GM12801 (cell line): ENCODE measurements around the gene TSPAN9.

Experiments
- TF ChIP-seq, protein P1 (sequence below): IDR thresholded peaks from one replicate; pipeline ENCODE4 v1.5.1; 2011; ENCODE audit warnings: control low read depth; ENCODE audit not compliant: insufficient read length; ENCODE audit errors: extremely low read depth

Gene TSPAN9

DNA sequence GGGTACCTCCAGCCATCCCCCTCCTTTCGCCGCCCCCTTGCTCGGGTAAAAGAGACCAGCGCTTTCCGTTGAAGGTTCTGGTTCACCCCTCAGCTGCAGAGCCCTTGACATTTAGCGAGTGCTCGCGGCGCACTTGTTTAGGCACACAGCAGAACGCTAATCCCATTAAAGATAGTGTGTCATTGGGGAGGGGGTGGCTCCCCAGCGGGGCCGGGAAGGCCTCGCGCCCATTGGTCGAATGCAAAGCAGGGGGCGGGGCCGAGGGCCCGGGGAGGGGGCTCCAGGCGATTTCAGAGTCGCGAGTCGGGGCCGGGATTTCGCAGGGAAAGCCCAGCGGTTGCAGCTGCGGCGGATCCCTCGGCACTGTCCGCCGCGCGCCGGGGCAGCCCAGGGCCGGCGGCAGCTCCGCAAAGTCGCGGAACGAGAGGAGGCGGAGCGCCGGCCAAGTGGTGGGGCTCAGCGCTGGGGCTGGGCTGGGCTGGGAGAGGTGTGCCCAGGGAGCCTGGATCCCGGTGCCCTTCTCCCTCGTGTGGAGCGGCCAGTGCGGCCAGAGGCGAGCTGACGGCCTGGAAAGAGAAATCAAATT lies 122.9 kb downstream of the TSPAN9 start:
- TF ChIP-seq, protein P1, sequence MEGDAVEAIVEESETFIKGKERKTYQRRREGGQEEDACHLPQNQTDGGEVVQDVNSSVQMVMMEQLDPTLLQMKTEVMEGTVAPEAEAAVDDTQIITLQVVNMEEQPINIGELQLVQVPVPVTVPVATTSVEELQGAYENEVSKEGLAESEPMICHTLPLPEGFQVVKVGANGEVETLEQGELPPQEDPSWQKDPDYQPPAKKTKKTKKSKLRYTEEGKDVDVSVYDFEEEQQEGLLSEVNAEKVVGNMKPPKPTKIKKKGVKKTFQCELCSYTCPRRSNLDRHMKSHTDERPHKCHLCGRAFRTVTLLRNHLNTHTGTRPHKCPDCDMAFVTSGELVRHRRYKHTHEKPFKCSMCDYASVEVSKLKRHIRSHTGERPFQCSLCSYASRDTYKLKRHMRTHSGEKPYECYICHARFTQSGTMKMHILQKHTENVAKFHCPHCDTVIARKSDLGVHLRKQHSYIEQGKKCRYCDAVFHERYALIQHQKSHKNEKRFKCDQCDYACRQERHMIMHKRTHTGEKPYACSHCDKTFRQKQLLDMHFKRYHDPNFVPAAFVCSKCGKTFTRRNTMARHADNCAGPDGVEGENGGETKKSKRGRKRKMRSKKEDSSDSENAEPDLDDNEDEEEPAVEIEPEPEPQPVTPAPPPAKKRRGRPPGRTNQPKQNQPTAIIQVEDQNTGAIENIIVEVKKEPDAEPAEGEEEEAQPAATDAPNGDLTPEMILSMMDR, result no peak

DNA sequence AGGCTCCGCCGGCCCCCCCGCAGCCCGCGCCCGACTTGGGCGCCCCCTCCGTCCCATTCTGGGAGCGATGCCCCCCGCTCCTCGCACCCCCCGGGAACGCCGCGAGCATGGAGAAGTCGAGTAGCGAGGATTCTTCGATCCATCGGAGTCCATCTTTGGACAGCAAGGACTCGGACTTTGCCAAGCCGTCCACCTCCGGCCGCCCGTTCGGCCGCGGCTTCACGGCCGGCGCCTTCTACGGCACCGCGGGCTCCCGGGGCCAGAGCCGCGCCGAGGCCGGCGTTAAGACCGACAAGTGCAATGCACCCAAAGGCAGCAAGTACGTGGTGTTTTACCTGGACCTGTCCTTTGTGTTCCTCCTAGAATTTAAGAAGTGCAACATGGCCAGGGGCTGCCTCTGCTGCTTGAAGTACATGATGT lies 123.6 kb downstream of the TSPAN9 start:
- TF ChIP-seq, protein P1, result no peak

DNA sequence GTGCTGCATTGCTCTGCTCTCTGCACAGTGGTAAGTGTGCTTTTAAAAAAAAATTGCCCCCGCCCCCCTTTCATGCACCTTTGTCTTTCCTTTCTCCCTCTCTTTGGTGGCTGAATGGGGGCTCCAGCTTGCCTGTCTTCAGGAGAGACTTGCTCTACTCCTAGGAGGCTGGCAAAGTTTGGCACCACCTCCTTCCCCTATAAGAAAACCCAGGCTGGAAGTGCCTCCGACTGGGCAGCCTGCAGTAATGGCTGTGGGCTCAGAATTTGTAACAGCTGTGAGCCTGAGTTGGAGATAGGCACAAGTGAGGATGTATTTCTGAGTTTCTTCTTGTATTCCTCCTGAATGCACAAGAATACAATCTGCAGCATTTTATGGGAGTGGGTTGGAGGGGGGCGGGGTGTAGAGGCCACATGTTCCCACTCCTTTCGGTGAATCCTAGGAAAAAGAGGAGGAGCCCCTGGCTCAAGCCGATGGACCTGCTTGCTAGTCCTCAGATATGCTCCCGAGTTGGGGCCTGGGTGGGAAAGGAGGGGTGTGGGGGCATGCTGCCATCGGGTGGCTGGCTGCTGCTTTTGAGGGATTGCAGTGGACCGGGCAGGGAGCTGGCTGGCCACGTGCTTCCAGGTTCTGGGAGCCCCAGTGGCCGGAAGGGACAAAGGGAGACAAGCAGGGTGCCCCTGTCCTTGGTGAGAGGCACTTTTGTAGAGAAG lies 124.3 kb downstream of the TSPAN9 start:
- TF ChIP-seq, protein P1, result no peak

DNA sequence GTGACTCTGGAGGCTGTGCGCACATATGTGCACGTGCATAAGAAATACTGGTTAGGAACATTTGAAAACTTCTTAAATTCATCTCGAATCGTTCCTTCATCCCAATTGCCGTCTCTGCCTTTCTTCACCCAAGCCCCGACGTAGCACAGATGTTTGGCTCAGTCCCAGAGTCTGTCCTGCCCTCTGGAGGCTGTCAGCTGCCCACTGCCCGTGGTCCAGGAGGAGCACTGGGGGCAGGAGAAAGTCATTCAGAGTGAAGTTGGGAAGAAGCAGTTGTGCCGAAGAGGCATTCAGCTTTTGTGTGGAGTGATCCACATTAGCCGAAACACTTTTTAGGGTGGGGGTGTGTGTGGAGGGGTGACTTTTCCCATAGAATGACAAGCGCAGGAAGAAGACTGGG lies 124.9 kb downstream of the TSPAN9 start:
- TF ChIP-seq, protein P1, result no peak

DNA sequence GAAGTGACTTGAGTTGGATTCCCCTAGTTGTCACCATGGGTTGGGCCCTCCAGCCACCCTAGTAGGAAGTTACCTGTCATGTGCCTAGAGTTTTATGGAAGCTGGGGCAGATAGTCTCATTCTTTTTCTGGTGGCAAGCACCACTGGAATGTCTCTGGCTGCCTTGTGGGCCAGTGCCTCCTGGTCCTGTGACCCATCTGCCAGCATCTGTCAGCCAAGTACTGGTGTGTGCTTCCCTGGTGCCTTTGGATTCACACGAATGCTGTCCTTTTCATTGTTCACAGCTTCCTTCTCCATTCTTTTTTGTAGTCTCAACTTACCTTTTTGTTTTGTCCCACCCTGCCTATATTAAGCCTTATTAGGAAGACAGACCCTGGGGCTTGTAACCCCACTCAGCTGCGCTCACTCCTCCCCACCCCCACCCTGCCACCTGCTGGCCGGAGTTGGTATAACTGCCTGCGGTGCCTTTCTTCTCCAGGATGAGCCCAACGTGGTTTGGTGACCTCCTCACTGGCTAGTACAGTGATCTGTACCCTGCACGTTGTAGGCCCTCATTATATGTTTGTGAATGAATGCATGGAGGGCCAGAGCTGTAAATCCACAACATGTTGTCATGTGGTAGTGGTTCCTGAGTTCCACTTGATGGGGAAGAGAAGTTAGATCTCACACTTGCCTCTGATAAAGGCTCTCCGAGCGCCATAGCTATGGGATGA lies 125.7 kb downstream of the TSPAN9 start:
- TF ChIP-seq, protein P1, result no peak

DNA sequence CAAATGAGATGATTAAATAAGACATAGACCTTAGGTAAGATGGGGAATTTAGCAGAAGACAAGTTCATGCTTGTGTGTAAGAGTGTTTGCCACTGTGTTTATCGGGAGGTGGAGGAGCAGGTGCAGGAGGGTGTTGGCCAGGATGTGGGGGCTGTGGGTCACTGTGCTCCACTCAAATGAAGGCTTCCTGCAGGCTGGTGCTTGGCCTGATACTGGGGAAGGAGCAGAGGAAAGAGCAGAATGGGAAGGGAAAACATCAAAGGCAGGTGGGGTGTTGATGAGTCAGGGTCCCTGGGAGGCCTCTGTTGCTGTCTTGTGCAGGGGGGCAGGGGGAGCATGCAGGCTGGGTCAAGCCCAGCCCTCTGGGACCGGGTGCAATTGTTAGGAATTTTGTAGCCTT lies 126.5 kb downstream of the TSPAN9 start:
- TF ChIP-seq, protein P1, result no peak

DNA sequence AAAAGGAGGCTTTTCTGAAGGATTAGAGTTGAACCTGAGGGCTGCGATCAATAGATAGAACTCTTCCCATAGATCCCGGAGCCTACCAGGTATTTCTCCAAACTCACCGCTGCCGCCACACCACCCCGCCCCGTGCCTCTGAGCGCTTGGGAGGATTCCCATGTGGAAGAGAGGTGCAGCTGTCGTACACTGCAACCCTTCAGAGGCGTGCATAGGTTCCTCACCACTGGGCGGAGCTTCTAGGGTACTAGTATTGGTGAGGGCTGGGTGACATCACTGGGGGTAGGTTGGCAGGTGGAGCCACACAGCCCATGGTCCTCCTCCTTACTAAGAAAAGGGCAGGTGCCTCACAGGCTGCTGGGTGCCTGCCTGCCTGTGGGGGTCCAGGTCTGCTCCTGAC lies 127.0 kb downstream of the TSPAN9 start:
- TF ChIP-seq, protein P1, result no peak
